ENCODE results near the gene SPEF2. TPM values are rescaled to one million over a fixed set of nuclear protein-coding genes. Genes with fewer than 3 reads are reported as not detected.

The SPEF2 gene
- total and polyA plus RNA-seq, 9 of the 15 experiments (the other 6 are each of a cell fraction or from before 2014, with no cell fraction given), result 0.11 to 0.62 (median 0.20) TPM; not detected in 2

DNA sequence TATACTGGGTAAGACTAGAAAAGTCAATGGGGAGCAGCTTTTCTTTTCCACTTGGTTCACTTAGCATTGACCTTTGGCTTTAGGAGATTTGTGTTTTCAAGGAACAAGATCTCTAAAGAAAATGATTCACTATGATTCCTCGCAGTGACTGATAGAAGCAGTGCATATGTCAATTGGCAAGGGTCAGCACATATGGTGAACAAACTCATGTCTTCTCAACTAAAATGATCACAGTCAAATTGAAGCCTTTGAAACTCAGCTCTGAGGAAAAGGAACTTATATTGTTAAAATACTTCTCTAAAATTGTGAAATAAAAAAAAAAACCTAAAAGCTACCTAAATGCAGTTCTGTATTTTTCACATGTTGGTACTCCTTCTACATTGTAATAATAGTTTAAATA is 195.9 kb downstream of the SPEF2 start:
- ChIA-PET POLR2A (no interaction called here), CTCF (ENCODE audit: low intra/inter-chr PET ratio) (no interaction called here)
- no TSS peak for BruUV-seq (replicated peaks)
- H3K4me1 ChIP-seq (replicated peaks in 1 of 2; ENCODE audit: control insufficient read depth in 2 of 2, insufficient read depth in 2 of 2, low read length in 2 of 2), result no peaks in the 10 kb centered on the region
- no peak overlapping the region for H2AFZ ChIP-seq (ENCODE audit: low read depth, low read length)
- no peak overlapping the region for H3K4me2 ChIP-seq (ENCODE audit: insufficient read depth, low read length)
- intact Hi-C loops (cut with micrococcal nuclease) (no loop called here), in situ Hi-C loops (cut with MboI) (no loop called here)
- no peaks in the 10 kb centered on the region for H3K36me3 ChIP-seq (ENCODE audit: control insufficient read depth, insufficient read depth, low read length)
- no peaks in the 10 kb centered on the region for H3K9me3 ChIP-seq (replicated peaks; ENCODE audit: control insufficient read depth, insufficient read depth, low read depth, low read length)
- no peak for TF ChIP-seq NFIX (CRISPR knock-in tag; IDR thresholded peaks at IDR 0.05; ENCODE audit: low read depth)
- TF ChIP-seq RHOXF2B (CRISPR knock-in tag; conservative IDR thresholded peaks at IDR 0.05), result no peak
- TF ChIP-seq NCOA6 (IDR thresholded peaks at IDR 0.05), result no peak
- TF ChIP-seq ATF4 (CRISPR knock-in tag; IDR thresholded peaks at IDR 0.05), result no peak
- TF ChIP-seq HNRNPL (IDR thresholded peaks at IDR 0.05; ENCODE audit: low read depth, low read length), result no peak
- no peak for TF ChIP-seq TOE1 (IDR thresholded peaks at IDR 0.05; ENCODE audit: borderline replicate concordance)
- TF ChIP-seq TOE1 (CRISPR knock-in tag; IDR thresholded peaks at IDR 0.05; ENCODE audit: borderline replicate concordance, low read depth), result no peak
- no peak for TF ChIP-seq ZNF830 (CRISPR knock-in tag; IDR thresholded peaks at IDR 0.05)
- TF ChIP-seq CCNT2 (IDR thresholded peaks at IDR 0.05; ENCODE audit: borderline replicate concordance, extremely low read depth, insufficient read length, low read depth, low read length), result no peak
- no peaks in the 10 kb centered on the region for H3K79me2 ChIP-seq (ENCODE audit: control insufficient read depth, insufficient read depth, low read length)
- no peak for DNase-seq (ENCODE audit: extremely low read depth in 1 of 4, low spot score in 3 of 4)
- no peak overlapping the region for H3K9ac ChIP-seq (ENCODE audit: insufficient read depth in 1 of 2, low read depth in 2 of 2, low read length in 2 of 2)
- FAIRE-seq, result no peak
- no peak for ATAC-seq
- H4K20me1 ChIP-seq (replicated peaks; ENCODE audit: control insufficient read depth, insufficient read depth, low read length), result no peaks in the 10 kb centered on the region
- H3K27me3 ChIP-seq (ENCODE audit: control insufficient read depth in 2 of 2, insufficient read depth in 2 of 2, low read length in 2 of 2), result no peaks in the 10 kb centered on the region
- H3K27ac ChIP-seq (ENCODE audit: extremely low read depth, low read depth, low read length), result no peak overlapping the region
- WGBS (ENCODE audit: insufficient coverage, low coverage, missing lambda C conversion rate), result 0% methylated on average over 1 of the region's 1 CpG
- no peaks in the 10 kb centered on the region for H3K9me1 ChIP-seq (ENCODE audit: control insufficient read depth, insufficient read depth, low read length)
- no peak overlapping the region for H3K4me3 ChIP-seq
